NCI-H2171 treated with DMSO at 0.1 percent for 48 hours (cell line): ENCODE data around the gene KCNQ1OT1.

Experiments used
- DNase-seq: peaks from one replicate; lab custom pipeline; 2025; lab: John Stamatoyannopoulos, UW

KCNQ1OT1 gene

DNA sequence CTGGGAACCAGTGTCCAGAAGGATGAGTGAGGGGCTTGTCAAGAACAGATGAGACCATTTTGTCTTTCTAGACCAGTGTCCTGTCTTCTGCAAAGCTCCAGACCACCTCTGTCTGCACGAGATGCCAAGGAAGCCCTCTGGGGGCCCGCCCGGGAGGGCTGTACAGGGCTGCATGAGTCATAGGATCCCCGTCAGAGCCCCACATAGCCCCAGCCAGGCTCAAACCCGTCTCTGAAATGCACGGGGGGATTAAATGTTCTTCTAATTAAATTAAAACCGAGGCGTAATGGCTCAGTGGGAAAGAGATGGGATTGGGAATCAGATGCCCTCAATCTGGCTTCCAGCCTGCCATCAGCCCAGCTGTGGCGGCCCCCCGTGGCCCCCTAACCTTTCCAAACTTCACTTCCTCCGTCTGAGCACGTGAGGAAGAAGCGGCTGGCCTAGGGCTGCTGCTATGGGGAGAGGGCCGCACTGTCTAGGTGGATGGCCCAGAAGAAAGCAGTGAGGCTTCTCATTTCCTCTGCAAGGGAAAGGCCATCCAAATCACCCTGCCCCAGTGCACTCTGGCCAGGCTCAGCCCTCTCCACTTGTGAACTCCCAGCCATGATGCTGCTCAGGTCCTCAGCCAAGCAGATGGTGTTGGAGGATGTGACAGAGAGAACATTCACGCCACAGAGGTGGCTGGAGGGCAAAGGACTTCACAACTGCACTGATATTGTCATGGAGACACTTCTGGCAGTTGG, 32.8 kb downstream of the KCNQ1OT1 start:
- no peak for DNase-seq

DNA sequence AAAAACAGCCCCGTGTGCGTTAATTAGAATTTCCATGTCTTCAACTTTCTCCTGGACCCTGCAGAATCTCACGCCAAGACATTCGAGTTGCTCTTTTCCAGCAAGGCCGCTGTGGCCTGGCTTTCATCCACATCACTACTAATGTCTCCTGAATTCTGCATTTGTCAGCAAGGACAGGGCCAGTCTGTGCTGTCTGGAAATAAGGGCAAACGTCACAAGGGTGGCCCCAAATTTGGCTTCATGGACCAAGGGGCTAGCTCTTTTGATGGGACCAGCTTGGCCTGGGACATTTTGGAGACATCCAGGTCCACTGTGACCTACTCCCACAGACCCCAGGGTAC, 33.4 kb downstream of the KCNQ1OT1 start:
- no peak for DNase-seq

DNA sequence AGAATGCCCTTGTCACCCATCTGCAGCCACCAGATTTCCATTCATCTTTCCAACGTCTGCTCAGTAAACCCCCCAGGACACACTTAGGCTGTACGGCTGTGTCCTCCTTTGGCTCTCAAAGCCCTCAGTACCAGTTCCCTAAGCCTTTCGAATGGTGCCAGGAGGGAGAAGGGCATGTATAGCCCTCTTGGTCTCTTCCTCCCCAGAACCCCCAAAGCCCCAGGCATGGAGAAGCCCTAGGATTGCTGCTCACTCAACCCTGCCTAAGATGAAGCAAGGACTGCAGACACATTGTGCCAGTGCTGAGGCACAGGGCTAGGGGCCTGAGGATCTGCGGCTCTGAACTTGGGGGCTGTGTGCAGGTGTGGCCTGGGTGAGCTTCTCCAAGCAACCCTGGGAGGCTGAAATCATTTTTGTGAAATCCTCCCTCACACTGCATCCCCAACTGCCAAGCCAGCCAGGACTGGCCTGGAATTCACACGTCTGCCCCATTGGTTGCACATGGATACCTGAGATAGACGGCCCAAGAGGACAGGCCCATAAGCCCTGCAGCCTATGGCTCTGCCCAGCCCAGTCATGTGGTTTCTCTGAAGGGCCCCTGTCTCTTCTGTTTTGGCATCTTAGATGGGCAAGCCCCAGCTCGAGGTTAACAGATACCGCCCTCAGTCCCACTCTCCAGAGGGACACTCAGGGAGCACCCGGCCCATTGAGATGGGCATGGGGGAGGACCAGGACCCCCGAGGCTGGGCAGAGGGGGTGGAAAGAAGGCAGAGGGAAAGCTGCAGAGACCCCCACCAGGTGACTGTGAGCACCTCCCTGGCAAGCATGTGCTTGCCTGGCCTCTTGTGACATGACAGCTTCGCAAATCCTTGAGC, 34.0 kb downstream of the KCNQ1OT1 start:
- no peak for DNase-seq

DNA sequence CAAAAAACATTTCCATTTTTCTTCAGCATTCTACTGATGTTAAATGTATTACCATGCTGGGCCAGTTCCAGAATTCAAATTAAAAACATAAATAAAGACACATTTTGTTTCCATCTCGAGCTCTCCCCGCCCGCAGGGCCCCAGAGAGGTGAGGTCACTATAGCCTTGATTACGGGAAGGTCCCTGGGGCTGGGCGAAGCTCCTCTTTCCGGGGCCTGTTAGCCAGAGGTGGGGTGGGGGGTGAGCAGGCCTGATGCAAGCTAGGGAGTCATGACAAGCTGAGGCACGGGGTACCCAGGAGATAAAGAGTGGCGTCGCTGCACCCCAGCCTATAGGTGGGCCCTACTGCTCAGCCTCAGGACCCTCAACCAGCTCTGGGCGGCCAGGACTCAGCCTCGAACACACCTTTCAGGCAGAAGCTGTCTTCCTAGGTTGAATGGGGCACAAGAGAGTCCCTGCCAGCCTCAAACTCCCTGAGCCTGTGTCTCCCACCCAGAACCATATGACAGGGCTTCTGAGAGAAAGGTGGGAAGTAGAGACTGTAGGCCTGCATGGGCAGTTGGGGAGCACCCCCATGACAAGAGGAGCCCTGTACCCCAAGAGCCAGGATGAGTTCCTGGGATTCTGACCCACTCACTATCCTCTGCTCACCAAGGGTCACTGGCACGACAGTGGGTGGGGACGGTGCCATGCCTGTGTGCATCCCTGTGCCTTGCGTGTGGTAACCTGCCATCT, 34.8 kb downstream of the KCNQ1OT1 start:
- DNase-seq: no peak

DNA sequence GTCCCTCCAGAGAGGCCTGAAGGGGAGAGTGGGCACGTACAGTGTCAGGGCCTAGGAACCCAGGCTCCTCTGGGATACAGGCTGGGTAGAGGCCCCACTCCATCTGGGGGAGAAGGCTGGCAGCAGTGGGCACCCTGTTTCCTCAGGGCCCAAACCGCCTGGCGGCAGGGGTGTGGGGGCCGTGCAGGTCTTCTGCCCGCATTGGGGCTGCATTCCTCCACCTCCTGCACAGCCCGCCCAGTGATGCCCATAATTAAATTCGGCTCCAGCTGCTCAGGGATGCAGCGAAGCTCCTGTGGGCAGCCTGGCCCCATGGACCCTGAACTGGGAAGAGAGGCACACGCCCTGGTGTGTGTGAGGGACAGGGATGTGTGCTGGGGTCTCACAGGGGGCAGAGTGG, 35.4 kb downstream of the KCNQ1OT1 start:
- DNase-seq: no peak

DNA sequence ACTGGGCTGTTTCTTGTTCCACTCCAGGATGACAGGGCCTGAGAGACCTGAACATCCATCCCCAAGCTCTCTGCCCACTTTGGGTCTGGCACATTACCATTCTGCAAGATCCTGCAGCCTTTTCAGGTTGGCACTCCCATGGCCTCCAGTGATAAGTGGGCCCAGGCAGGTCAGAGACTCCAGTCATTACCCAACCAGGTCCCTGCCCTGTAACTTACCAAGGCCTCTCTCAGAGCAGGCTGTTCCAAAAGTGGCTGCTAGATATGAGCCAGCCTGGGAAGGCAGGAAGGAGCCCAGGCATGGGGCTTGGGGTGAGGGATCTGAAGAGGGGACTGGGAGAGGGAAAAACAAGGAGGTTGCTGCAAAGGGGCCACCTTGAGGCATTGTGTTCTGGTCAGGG, 35.9 kb downstream of the KCNQ1OT1 start:
- no peak for DNase-seq

DNA sequence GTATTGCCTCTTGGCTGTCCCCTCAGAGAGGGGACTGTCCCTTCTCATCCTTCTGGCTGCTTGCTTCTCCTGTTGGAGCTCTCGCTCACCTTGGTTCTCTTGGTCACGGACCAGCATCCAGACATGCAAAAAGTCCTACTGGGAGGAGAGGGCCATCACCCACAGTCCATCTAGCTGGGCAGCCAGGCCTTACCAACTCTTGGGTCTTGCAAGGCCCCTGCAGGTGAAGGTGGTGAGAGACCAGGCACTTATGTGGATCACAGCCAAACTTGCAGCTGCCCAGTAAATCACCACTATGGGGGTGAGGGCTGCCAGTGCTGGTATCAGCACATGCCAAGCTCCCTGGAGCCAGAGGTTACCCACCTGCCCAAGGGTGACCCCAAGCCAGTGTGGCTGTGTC, 36.3 kb downstream of the KCNQ1OT1 start:
- DNase-seq: no peak

DNA sequence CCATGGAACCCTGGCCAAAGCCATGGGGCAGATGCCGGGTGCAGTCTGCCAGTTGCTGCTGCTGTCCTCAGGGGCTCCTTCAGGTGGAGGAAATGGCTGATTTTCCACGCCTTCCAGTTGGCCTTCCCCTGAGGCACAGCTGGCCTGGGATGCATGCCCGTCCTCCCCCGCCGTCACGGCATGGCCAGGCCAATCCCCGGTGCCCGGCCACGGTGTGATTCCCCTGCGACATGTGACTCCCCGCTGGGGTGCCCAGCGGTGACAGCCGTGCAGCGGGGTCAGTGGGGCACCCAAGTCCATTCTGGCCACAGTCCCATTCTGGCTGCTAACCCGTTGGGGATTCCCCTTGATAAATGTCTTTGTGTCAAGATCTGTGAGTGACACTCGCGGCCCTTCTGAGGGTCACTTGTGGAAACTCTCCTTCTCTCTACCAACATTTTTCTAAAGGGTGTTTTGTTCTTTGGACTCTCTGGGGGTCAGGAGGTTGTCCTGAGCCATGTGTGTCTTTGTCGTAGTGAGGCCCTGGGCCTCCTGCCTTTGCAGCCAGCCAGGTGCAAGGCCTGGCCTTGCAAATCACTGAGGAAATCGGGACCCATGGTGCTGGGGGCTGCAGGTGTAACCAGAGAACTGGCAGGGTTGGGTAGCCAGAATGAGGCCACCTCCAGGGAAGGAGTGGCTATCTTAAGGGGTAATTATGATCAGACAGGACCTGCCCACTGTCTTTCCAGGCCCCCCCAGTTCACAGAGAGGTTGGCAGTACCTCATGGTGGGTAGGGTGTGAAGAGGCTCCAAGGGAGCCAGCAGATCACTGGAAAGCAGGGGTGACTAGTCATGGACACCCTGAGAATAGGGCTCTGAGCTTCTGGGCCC, 37.1 kb downstream of the KCNQ1OT1 start:
- DNase-seq: no peak

DNA sequence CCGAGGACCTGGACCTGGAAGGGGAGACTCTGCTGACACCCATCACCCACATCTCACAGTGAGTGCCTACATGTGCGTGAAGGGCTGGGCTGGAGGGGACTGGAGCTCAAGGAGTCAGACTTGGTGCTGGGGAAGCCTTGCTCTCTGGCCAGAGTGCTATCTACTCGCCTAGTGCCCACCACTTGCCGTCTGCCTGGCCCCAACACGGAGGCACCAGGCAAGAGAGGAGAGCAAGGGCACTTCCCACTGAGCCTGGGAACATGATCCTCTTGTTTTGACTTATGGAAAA, 37.8 kb downstream of the KCNQ1OT1 start:
- DNase-seq: no peak

DNA sequence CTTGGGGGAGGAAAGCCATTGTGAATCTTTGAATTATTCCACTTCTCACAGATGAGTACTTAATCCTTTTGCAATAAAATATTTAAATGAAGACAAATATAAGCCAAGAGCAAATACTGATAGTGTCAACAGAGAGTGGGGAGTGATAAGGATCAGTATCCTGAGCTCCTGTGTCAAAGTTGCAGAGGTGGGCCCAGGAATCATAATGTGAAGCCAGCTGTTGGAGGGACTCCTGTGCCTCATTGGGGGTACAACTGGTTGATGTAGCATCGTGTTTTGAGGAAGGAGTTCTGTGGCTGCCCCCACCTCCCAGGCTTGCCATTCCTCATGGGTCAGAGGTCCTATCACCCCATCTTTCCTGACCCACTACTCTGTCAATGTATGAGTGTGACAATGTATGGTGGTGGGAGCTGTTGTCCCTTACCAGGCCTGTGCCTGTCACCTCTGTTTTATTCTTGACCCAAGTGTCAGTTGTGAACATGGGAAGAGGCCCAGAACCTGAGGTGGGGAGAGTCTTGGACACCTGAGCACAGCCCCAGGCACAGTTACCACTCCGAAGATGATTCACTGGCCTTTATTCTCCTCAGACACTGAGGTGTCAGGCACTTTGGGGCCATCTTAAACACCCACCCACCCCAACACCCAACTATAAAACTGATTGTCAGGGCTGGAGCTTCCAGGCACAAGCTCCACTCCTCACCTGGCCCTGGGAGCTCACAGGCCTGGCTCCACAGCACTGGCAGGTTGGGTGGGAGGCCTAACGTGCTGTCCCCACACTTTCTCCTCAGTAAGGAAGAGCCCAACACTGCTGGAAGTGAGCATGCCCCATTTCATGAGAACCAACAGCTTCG, 38.4 kb downstream of the KCNQ1OT1 start:
- no peak for DNase-seq

DNA sequence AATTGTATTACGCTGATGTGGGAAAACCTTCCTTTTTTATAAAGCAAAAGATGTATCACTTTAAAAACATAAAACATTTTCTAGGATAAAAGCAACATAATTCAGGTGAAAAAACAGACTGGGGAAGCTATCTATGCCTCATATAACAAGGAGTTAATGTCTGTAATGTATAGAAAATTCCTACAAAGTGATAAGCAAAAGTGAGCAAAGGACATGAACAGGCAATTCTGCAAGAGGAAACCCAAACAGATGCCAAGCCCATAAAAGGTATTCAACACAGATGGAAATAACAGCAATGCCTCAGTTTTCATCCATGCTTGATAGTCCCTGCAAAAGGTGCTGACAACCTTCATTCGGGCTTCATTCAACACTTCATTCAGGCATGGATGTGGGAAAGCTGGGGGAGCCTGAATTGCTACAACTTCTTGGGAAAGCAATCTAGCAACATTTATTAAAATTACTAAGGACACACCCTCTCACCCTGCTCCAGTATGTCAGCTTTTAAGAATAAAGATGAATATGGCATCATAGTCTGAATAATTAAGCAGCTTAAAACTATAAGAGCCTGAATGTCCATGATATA, 39.3 kb downstream of the KCNQ1OT1 start:
- no peak for DNase-seq

DNA sequence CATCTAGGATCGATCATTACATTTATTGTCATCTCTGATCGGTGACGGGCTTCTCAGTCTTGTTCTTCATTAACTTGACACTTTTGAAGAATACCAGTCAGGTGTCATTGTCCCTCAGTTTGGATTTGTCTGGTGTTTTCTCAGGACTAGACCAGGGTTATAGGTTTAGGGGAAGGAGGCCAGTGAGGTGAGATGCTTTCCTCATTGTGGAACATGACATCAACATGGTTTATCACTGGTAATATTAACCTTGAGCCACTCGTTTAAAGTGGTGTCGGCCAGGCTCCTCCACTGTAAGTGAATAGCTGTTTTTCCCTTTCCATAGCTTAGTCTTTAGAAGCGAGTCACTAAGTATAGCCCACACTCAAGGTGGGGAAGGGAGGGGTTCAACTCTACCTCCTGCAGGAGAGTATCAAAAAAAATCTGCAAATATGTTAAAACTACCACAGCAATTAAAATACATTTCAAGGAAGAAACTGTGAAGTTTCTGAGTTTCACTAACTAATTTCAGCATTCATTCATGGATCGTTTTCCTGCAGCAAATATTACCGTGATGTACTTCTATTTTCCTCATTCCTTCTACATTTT, 42.0 kb downstream of the KCNQ1OT1 start:
- DNase-seq: no peak

DNA sequence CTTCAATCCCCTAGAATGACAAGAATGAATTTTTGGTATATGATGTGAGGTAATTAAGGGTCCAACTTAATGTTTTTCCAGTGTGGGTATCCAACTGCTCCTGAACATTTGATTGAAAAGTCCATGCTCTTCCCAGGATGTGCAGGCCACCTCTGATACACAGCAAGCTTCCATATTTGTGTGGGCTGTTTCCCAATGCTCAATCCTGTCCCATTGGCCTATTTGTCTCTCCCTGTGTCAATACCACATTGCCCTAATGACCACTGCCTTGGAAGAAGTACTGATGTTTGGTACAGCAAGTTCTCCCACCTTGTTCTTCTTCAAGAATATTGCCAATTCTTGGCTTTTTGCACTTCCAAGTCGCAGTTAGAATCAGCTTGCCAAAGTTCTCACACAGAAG, 42.9 kb downstream of the KCNQ1OT1 start:
- DNase-seq: no peak

DNA sequence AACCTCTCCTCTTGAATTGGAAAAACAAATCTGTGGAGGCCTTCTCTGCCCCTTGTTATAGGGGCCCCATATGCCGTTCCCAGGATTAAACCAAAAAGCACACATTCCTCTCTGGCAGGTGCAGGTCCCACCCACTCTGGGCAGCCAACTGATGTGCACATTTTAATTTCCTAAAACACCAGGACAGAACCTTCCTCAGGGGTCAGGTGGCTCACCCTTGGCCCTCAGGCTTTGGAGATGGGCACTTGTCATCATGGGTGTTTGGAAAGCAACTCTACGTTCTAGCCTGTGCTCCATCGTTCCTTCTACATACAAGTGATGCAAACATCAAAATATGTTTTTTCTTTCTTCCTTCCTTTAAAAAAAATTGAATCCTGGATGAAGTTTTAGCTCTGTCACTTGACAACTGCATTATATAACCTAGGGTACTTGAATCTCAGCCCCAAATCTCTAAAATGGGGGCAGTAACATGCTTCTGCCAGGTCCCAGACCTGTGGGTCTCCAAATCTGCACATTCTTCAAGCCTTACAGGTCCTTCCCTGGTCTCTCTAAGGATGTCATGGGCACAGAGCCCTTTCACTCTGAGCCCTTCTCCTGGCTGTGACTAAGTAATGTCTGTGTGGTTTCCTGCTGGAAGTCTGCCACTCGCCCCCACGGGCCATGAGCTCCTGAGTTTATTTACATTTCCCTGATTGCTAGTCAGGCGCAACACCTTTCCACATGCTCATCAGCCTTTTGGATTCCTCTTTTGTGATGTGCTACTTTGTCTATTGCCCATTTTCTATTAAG, 43.8 kb downstream of the KCNQ1OT1 start:
- DNase-seq: no peak

DNA sequence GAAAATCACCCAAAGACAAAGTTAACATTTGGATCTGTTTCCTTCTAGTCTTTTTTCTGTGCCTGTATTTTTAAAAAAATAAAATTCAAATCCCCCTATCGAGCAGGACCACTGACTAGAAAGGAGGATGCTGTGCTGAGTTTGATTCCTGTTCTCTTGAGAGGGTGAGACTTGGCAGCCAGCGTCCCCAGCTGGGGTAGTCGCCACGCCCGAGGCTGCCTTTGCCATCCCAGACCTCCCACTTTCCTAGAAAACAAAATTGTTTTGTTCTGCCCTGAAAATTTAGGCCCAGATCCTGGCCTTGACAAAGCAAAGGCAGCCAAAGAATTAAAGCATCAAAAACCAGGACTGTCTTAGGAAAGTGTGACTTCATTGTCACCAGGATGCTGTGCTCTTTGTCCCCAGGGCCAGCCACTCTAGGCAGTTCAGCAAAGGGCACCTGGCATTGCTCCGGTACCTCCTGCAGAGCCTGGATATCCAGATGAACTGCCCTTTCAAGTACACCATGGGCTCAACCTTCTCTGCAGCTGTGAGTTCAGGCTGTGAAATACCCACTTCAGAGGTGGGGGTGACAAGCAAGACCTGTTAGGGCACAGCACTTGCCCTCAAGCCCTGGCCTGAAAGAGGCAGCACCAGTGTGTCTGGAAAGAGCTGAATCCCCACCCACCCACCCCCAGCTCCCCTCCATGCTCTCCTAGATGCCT, 44.6 kb downstream of the KCNQ1OT1 start:
- no peak for DNase-seq

DNA sequence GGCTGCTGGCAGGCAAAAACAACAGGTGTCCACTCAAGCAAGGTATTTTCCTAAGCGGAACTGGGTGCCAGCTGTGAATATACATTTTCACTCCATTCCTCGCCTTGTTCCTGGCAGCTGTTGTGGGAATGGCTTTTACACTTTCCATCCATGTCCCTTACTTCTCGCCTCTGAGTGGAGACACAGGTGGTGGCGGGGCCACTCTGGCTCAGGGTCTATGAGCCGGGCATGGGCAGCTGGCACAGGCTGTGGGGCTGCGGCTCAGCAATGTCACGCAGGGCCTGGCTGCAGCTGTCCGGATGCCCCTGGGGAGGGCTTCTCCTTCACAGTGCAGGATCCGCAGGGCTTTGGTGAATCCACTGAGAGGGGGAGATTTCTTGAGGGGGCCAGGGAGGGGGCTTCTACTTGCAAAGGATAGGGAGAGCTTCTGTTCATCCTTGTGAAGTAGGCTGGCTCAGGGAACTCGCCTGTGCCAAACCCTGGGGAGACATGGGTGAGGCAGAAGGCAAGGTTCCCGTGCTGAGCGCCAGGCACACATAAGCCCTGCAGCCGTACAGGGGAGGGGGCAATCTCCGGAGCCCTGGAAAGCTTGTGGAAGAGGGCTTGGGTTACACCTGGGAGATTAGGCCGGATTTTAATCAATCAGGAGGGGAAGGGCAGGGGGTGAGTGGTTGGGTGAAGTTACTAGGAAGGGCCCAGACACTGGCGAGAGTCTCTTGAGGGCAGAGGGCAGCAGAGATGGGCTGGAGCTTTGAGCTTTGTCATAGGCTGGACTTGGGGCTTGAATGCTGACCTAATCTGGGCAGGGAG, 45.7 kb downstream of the KCNQ1OT1 start:
- no peak for DNase-seq

DNA sequence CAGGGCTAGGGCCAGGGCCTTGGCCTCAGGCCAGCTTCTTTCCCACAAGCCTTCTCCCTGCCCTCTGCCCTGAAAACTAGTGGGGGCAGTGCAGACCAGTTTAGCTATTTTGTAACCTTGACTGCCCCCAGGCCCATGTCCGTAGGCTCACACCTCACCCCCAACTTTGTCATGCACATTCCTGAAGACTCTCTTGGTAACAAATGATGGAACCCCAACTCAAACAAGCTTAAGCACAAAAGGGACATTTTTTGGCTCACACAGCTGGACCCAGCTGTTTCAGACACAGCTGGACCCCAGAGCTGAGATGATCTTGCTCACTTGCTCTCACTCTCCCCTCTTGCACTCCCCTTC, 46.6 kb downstream of the KCNQ1OT1 start:
- no peak for DNase-seq
